HCT116 (cell line): Measurements from ENCODE around the gene ATP8A2.

Experiments used
- CEBPB ChIP-seq: IDR thresholded peaks from 2 replicates; pipeline ENCODE4 v1.6.1; 2012; ENCODE audit warnings: low read depth
- EGR1 ChIP-seq: IDR thresholded peaks from 2 replicates; pipeline ENCODE4 v1.6.1; 2012; ENCODE audit warnings: low read depth
- EZH2 ChIP-seq: fragments of 200-600 bp; sonication (generic); IDR thresholded peaks from 2 replicates; pipeline ENCODE4 v1.6.1; 2017; ENCODE audit warnings: antibody characterized with exemption, mixed run types
- EZH2phosphoT487 ChIP-seq: fragments of 200-600 bp; IDR thresholded peaks from 2 replicates; pipeline ENCODE4 v1.6.1; 2018; ENCODE audit warnings: antibody characterized with exemption, borderline replicate concordance
- FOSL1 ChIP-seq: IDR thresholded peaks from 2 replicates; pipeline ENCODE4 v1.6.1; 2012; ENCODE audit warnings: low read depth
- JUND ChIP-seq: IDR thresholded peaks from 2 replicates; pipeline ENCODE4 v1.6.1; 2012
- POLR2A ChIP-seq: IDR thresholded peaks from 2 replicates; pipeline ENCODE4 v1.7.0; 2011; ENCODE audit warnings: borderline replicate concordance; ENCODE audit not compliant: insufficient read depth, insufficient read length; ENCODE audit errors: extremely low read depth
- POLR2AphosphoS5 ChIP-seq: IDR thresholded peaks from 2 replicates; pipeline ENCODE4 v1.6.1; 2011; ENCODE audit warnings: mild to moderate bottlenecking, low read depth, low read length, moderate library complexity
- RAD21 ChIP-seq: IDR thresholded peaks from 2 replicates; pipeline ENCODE4 v1.6.1; 2012; ENCODE audit warnings: low read depth, mild to moderate bottlenecking
- SRF ChIP-seq: IDR thresholded peaks from 2 replicates; pipeline ENCODE4 v1.6.1; 2012; ENCODE audit warnings: low read depth
- YY1 ChIP-seq: IDR thresholded peaks from 2 replicates; pipeline ENCODE4 v1.6.1; 2011; ENCODE audit warnings: low read length, low read depth, moderate library complexity, mild to moderate bottlenecking; ENCODE audit not compliant: insufficient replicate concordance; ENCODE audit errors: extremely low read depth
- TF ChIP-seq, protein P1 (sequence below), 3 experiments: fragments of 200-600 bp in 1 of 3; sonication (generic) in 1 of 3; IDR thresholded peaks in 2 of 3; conservative IDR thresholded peaks in 1 of 3; 2 replicates each; pipeline ENCODE4 v1.5.1; 2012 to 2017; ENCODE audit warnings: low read depth in 2 of 3, low read length in 2 of 3, antibody characterized with exemption in 1 of 3, borderline replicate concordance in 1 of 3, control low read depth in 1 of 3, mild to moderate bottlenecking in 1 of 3, mixed read lengths in 1 of 3, mixed run types in 1 of 3, moderate library complexity in 1 of 3; ENCODE audit not compliant: insufficient read depth in 1 of 3
- TF ChIP-seq, protein P2 (sequence below): IDR thresholded peaks from 2 replicates; pipeline ENCODE4 v1.6.1; 2012
- TF ChIP-seq, protein P3 (sequence below): IDR thresholded peaks from 2 replicates; pipeline ENCODE4 v1.6.1; 2012

DNA sequence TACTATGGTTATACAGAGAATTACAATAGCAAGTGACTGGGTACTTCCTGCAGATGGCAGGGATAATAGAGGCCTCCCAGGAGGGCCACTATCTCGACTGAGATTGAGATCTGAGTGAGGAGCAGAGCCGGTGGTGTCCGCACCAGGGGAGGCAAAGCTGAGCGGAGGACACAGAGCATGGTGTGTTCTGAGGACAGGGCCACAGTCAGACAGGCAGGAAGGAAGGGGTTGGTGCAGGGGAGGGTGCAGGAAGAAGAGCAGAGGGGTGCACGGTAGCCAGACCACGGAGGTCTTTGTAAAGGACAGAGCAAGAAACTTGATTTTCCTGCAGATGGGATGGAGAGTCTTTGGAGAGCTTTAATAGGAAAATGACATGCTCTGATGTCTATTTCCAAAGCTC is 527.7 kb downstream of the ATP8A2 start:
- TF ChIP-seq, protein P1, sequence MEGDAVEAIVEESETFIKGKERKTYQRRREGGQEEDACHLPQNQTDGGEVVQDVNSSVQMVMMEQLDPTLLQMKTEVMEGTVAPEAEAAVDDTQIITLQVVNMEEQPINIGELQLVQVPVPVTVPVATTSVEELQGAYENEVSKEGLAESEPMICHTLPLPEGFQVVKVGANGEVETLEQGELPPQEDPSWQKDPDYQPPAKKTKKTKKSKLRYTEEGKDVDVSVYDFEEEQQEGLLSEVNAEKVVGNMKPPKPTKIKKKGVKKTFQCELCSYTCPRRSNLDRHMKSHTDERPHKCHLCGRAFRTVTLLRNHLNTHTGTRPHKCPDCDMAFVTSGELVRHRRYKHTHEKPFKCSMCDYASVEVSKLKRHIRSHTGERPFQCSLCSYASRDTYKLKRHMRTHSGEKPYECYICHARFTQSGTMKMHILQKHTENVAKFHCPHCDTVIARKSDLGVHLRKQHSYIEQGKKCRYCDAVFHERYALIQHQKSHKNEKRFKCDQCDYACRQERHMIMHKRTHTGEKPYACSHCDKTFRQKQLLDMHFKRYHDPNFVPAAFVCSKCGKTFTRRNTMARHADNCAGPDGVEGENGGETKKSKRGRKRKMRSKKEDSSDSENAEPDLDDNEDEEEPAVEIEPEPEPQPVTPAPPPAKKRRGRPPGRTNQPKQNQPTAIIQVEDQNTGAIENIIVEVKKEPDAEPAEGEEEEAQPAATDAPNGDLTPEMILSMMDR (IDR thresholded peaks at IDR 0.05 in 2 of 3, conservative IDR thresholded peaks at IDR 0.05 in 1 of 3; ENCODE audit: borderline replicate concordance in 1 of 3, insufficient read depth in 1 of 3, low read depth in 2 of 3, low read length in 2 of 3): no peak
- TF ChIP-seq, protein P2, sequence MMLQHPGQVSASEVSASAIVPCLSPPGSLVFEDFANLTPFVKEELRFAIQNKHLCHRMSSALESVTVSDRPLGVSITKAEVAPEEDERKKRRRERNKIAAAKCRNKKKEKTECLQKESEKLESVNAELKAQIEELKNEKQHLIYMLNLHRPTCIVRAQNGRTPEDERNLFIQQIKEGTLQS: no peak
- no peak for TF ChIP-seq POLR2AphosphoS5
- TF ChIP-seq RAD21: no peak
- TF ChIP-seq POLR2A: no peak
- no peak for TF ChIP-seq JUND
- no peak for TF ChIP-seq YY1
- no peak for TF ChIP-seq EZH2
- TF ChIP-seq, protein P3, sequence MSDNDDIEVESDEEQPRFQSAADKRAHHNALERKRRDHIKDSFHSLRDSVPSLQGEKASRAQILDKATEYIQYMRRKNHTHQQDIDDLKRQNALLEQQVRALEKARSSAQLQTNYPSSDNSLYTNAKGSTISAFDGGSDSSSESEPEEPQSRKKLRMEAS: no peak
- TF ChIP-seq CEBPB: no peak
- TF ChIP-seq FOSL1: no peak
- TF ChIP-seq EZH2phosphoT487: no peak
- TF ChIP-seq EGR1: no peak
- TF ChIP-seq SRF: no peak
